SU-DHL-6 (cell line): Measurements from ENCODE around the gene OSBP2.

ENCODE experiments used
- EZH2phosphoT487 ChIP-seq: fragments of 200-600 bp; sonication (generic), shearing (Covaris generic); conservative IDR thresholded peaks from 2 replicates; pipeline ENCODE4 v1.6.1; 2018; ENCODE audit warnings: mild to moderate bottlenecking, antibody characterized with exemption, low read length, moderate library complexity, mixed read lengths
- TF ChIP-seq, protein P1 (sequence below): fragments of 200-600 bp; sonication (generic); IDR thresholded peaks from one replicate; pipeline ENCODE4 v1.5.1; 2017; ENCODE audit warnings: antibody characterized with exemption, mild to moderate bottlenecking, low read length, moderate library complexity; ENCODE audit not compliant: insufficient read depth, poor library complexity, severe bottlenecking

DNA sequence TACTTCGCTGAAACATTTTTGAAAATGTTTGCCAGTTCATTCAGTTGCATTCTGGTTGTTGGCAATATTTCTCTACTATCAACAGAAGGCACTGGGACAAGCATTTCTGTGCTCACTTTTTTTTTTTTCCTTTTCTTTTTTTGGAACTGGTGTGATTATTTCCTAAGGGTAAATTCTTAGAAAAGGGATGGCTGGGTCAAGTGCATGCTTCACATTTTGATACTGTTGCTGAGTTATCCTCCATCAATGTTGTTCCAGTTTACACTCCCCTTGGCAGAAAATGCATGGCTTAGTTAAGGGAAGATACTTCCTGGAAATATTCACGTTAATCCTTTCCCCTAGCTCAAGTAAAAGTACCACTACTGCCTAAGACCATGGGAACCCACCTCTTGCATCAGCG lies 81.8 kb downstream of the OSBP2 start:
- no peak for TF ChIP-seq EZH2phosphoT487
- TF ChIP-seq, protein P1, sequence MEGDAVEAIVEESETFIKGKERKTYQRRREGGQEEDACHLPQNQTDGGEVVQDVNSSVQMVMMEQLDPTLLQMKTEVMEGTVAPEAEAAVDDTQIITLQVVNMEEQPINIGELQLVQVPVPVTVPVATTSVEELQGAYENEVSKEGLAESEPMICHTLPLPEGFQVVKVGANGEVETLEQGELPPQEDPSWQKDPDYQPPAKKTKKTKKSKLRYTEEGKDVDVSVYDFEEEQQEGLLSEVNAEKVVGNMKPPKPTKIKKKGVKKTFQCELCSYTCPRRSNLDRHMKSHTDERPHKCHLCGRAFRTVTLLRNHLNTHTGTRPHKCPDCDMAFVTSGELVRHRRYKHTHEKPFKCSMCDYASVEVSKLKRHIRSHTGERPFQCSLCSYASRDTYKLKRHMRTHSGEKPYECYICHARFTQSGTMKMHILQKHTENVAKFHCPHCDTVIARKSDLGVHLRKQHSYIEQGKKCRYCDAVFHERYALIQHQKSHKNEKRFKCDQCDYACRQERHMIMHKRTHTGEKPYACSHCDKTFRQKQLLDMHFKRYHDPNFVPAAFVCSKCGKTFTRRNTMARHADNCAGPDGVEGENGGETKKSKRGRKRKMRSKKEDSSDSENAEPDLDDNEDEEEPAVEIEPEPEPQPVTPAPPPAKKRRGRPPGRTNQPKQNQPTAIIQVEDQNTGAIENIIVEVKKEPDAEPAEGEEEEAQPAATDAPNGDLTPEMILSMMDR = no peak
